BLaER1 (cell line): ENCODE results near the gene SHB.

Source experiments
- H3K27ac ChIP-seq: shearing (Covaris generic); formaldehyde crosslinking; 2 replicates; pipeline ENCODE4 v1.8.1; 2022
- H3K27me3 ChIP-seq: shearing (Covaris generic); formaldehyde crosslinking; 2 replicates; pipeline ENCODE4 v1.8.1; 2022
- H3K36me3 ChIP-seq: shearing (Covaris generic); formaldehyde crosslinking; 2 replicates; pipeline ENCODE4 v1.8.1; 2022
- H3K4me1 ChIP-seq: shearing (Covaris generic); formaldehyde crosslinking; 2 replicates; pipeline ENCODE4 v1.8.1; 2022
- H3K4me2 ChIP-seq: shearing (Covaris generic); formaldehyde crosslinking; 2 replicates; pipeline ENCODE4 v1.8.1; 2022
- H3K4me3 ChIP-seq: shearing (Covaris generic); formaldehyde crosslinking; 2 replicates; pipeline ENCODE4 v1.8.1; 2022
- H3K9ac ChIP-seq: shearing (Covaris generic); formaldehyde crosslinking; 2 replicates; pipeline ENCODE4 v1.8.1; 2022
- H3K9me3 ChIP-seq: shearing (Covaris generic); formaldehyde crosslinking; 2 replicates; pipeline ENCODE4 v1.8.1; 2022
- H4K20me1 ChIP-seq: shearing (Covaris generic); formaldehyde crosslinking; 2 replicates; pipeline ENCODE4 v1.8.1; 2022
- Cebpa-rat ChIP-seq: shearing (Covaris generic); IDR thresholded peaks from 2 replicates; pipeline ENCODE4 v1.8.1; 2022

Gene SHB

DNA sequence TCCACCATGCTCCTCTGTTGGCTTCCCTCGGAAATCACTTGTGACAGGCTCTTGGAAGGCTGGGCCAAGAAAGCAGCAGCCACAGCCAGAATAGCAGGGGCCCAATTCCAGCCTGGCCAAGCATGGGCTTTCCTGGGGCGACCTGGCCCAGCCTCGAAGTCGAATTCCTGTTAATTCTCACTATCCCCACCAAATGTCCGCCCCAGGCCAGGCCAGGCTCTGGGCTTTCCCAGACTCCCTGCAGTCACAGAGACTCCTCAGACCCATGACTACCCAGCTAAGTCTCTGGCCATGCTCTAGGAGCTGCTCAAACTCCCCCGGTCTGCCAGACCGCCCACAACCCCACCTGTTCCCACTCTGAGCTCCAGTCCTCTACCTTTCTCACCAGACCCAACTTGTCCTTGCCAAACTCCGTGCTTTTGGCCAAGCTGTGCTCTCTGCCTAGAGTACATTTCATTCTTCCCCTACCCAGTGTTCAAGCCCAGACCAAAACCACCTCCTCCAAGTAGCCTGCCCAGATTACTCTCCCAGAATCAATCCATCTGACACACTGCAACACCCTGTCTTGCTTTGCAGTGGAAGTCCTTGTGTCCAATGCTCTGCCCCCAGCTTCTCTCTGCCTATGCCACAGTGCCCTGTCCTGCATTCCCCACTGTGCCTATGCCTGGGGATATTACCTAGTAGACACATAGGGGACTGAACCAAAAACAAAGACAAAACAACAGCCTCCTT is 26.2 kb downstream of the SHB start:
- Histone ChIP-seq H3K27ac (no peak overlapping the region), H3K9ac (no peak overlapping the region), H3K36me3 (no peaks in the 10 kb centered on the region), H3K4me3 (no peak overlapping the region), H3K4me2 (no peak overlapping the region), H3K9me3 (no peaks in the 10 kb centered on the region), H3K4me1 (peaks cover 22% of the 10 kb centered on the region), H4K20me1 (no peaks in the 10 kb centered on the region), H3K27me3 (no peaks in the 10 kb centered on the region)
- TF ChIP-seq Cebpa-rat: no peak

DNA sequence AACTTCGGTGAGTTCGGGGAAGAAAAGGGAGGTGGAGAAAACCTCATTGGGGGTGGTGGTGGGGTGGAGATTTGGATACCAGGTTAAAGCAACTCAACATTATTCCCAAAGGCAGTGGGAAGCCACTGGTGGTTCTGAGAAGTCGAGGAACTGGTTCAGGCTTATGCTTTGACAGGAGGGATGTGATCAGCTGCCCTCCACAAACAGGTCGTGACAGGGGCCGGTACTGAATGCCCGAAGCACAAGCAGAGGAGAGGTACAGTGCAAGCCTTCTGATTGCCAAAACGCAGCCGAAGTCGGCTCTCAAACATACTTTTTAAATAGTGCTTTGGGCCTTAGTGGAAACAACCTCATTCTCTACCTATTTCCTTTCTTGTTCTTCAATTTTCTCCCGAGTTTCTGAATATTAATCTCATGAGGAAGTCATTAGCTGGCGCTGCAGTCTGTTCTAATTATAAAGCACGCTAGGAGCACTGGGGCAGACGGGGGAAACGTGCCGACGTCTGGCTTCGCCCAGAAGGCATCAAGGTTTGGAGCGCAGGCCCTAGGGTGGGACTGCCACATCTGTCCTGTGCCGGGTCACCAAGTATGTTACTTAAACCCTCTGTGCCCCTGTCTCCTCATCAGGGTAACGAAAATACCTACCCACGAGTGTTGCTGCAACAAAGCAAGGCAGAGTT is 27.3 kb downstream of the SHB start:
- no peaks in the 10 kb centered on the region for H3K27me3 ChIP-seq
- no peak overlapping the region for H3K27ac ChIP-seq
- TF ChIP-seq Cebpa-rat: no peak
- no peak overlapping the region for H3K4me3 ChIP-seq
- H3K9me3 ChIP-seq: no peaks in the 10 kb centered on the region
- H3K9ac ChIP-seq: no peak overlapping the region
- peaks cover 21% of the 10 kb centered on the region for H3K4me1 ChIP-seq
- no peaks in the 10 kb centered on the region for H3K36me3 ChIP-seq
- H4K20me1 ChIP-seq: no peaks in the 10 kb centered on the region
- no peak overlapping the region for H3K4me2 ChIP-seq

DNA sequence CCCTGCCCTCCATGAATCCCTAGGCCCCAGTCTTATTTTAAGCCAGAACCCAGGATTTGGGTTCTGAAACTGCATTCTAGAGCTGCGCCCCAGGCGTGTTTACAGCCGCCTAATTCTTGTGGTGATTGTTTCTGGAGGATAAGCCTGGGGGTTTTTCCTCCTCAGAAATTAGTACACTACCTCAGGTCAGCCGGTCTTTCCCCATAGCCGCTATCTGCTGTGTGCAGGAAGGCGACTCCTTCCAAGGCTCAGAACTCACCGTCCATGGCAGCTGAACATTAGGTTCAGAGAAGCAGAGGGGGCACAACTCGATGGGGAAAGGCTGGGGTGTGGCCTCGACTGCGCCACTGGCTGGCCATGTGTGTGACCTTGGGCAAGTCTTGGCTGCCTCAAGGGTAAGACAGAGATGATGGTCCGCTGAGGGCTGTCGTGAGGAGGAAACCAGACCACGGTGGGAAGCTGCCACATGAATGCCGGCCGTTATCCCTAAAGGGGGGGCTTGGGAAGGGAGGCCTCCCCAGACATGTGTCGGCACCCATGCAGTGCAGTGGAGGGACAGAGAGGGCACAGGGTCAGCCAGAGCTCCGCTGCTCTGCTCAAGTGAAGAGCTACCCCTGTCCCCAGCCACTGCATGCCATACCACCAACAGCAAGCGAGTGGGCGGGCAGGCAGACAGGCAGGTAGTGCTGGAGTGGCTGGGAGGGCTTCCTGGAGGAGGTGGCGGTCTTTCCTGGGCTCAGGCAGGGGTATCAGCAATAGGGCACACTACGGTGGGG is 28.9 kb downstream of the SHB start:
- Histone ChIP-seq H3K4me2 (no peak overlapping the region), H3K4me1 (peaks cover 21% of the 10 kb centered on the region)

DNA sequence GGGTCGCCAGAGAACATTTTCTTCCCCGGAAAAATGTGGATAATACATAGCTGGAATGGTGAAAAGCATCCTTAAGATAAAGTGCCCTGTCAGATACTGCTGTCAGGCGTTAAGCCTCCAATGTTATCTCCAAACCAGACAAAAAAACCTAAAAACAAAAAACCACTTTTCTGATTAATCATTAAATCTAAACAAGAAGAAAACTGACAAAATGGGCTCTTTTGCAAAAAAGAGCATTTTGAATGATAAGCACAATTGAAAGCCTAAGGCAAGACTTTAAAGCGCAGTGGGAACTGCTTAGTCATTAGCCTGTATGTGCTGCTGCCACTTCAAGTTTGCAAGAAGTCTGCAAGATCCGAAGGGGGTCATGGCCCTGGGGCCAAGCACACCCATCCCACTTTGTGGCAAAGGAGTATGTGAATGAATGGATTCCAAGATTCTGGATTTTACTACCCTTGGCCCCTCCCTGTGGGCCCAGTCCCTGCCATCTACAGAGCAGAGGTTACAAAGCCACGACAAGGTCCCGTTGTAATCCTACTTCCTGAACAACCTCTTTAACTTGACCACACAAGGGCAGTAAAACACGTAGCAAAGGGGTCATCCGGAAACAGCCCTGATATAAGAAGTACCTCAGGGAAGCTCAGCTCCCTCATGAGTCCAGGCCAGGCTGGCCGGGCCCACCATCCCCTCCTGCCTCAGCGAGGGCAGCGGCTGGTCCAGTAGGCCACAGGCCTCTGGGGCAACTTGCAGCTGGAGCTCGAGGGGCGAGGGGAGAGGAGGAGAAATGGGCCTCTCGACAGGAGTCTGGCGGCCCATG is 29.7 kb downstream of the SHB start:
- H3K36me3 ChIP-seq: no peaks in the 10 kb centered on the region
- no peaks in the 10 kb centered on the region for H4K20me1 ChIP-seq
- H3K4me3 ChIP-seq: no peak overlapping the region
- TF ChIP-seq Cebpa-rat: no peak
- no peak overlapping the region for H3K9ac ChIP-seq
- H3K27ac ChIP-seq: 0 out of 2 replicates have a peak overlapping the region, but pooled peaks have one; percentile 13
- H3K27me3 ChIP-seq: no peaks in the 10 kb centered on the region
- no peak overlapping the region for H3K4me2 ChIP-seq
- peaks cover 21% of the 10 kb centered on the region for H3K4me1 ChIP-seq
- H3K9me3 ChIP-seq: no peaks in the 10 kb centered on the region

More for the DNA sequence above, 28.9 kb downstream of the SHB start:
- Histone ChIP-seq H3K27me3 (no peaks in the 10 kb centered on the region), H3K4me3 (no peak overlapping the region), H3K27ac (no peak overlapping the region), H3K9me3 (no peaks in the 10 kb centered on the region), H3K36me3 (no peaks in the 10 kb centered on the region), H3K9ac (no peak overlapping the region), H4K20me1 (no peaks in the 10 kb centered on the region)
- no peak for TF ChIP-seq Cebpa-rat

DNA sequence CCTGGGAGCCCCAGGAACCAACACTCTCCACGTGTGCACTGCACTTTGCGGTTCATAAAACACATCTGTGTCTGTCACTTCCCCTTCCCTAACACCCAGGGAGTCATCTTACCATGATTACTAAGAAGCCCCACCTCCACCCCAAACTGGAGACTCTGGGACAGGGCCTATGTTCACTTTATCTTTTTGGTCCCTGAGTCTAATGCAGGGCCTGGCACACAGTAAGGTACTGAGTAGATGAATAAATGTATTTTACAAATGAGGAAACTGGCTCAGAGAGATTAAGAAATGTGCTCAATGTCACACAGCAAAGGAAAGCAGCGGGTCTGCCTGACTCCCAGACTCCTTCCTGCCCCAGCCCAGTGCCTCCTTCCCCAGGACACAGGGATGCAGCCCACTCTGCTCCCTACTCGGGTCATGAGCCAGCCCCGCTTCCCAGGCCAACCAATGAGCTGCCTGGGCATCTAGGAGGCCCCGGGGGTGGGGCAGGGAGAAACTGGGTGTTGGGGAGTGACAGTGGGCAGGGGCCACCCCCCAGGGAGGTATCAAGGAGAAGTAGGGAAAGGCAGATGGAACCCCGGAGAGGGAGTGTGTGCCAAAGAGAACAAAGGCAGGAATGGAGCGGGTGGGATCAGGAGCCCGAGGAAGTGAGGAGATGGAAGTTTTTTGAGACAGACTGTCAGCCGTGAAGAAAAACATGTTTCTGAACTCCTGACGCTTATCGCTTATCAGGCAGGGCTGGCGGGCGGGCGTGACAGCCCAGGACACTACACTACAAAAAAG is 30.5 kb downstream of the SHB start:
- Histone ChIP-seq H3K9me3 (no peaks in the 10 kb centered on the region), H3K27me3 (no peaks in the 10 kb centered on the region), H4K20me1 (no peaks in the 10 kb centered on the region), H3K4me1 (peaks cover 21% of the 10 kb centered on the region), H3K4me3 (no peak overlapping the region), H3K4me2 (peak overlapping the region; percentile 34), H3K27ac (no peak overlapping the region), H3K36me3 (no peaks in the 10 kb centered on the region), H3K9ac (no peak overlapping the region)
- no peak for TF ChIP-seq Cebpa-rat

DNA sequence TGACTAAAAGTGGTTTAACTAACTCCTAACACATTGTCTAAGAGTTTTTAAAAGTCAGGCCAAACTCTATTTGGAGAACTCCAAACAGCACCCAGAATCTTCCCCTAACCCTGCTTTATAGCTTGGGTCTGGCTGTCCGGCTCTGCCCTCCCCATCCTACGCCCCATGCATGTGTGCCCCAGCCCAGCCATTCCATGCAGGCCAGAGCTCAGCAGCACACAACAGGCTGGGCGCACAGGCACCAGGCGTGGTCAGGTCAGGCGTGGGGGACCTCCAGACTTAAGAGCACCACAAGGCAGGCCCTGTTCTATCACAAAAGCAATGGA is 31.1 kb downstream of the SHB start:
- Histone ChIP-seq H3K4me1 (peaks cover 21% of the 10 kb centered on the region), H3K4me2 (peak overlapping the region; percentile 34), H3K36me3 (no peaks in the 10 kb centered on the region), H3K9ac (no peak overlapping the region), H3K4me3 (no peak overlapping the region), H3K27me3 (no peaks in the 10 kb centered on the region), H3K9me3 (no peaks in the 10 kb centered on the region), H4K20me1 (no peaks in the 10 kb centered on the region), H3K27ac (no peak overlapping the region)
- no peak for TF ChIP-seq Cebpa-rat

DNA sequence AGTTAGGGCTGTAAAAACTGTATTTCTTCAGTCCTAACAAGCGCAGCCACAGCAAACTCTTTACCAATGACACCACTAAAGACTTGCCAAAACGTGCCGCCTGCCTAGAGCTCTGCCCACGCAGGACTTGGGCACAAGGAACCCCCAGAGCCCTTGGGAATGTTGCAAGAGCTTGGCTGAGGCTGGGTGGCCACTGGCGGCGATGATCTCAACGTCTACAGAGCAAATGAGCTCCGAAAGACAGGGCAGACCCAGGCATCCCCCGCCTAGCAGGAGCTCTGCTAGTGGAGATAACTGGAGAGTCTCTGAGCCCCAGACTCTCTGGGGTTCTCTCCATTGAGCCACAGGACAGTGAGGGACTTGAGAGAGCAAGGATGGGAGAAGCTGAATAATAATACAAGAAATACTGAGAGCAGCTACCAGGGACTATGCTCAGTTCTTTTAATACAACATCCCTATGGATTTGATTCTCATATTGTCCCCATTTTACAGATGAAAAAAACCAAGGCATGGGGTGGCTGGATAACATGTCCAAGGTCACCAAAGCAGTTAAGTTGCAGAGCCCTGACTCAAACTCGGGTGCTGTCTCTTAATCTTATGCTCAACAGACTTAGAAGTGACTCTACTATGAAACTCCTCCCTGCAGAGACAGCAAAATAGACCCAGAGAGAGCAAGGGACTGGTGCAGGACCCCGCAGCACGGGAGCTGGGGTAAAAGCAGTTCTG is 32.5 kb downstream of the SHB start:
- no peaks in the 10 kb centered on the region for H3K36me3 ChIP-seq
- H3K4me1 ChIP-seq: peaks cover 30% of the 10 kb centered on the region
- H3K9me3 ChIP-seq: no peaks in the 10 kb centered on the region
- no peak for TF ChIP-seq Cebpa-rat
- H3K9ac ChIP-seq: no peak overlapping the region
- H3K4me2 ChIP-seq: no peak overlapping the region
- no peak overlapping the region for H3K27ac ChIP-seq
- no peaks in the 10 kb centered on the region for H4K20me1 ChIP-seq
- H3K27me3 ChIP-seq: no peaks in the 10 kb centered on the region
- no peak overlapping the region for H3K4me3 ChIP-seq

DNA sequence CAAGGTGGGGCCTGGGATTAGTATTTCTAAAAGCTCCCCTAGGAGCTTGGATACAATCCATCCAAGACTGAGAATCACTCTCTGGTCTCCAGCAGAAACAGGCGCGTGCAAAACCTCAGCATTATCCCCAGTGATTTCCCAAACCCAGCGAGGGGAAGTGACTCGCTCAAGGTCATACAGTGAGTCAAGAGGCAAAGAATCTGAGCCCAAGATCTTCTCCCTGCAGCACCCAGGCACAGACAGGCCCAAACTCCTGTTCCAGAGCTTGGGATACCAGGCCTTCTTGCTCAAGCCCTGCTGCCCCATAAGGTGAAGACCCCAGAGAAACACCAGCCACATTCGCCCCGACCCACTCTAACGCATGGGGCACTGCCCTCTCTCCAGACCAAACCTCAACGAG is 33.2 kb downstream of the SHB start:
- H3K36me3 ChIP-seq: no peaks in the 10 kb centered on the region
- H3K9ac ChIP-seq: no peak overlapping the region
- no peaks in the 10 kb centered on the region for H4K20me1 ChIP-seq
- H3K4me1 ChIP-seq: peaks cover 30% of the 10 kb centered on the region
- no peak overlapping the region for H3K4me3 ChIP-seq
- no peaks in the 10 kb centered on the region for H3K27me3 ChIP-seq
- H3K9me3 ChIP-seq: no peaks in the 10 kb centered on the region
- H3K4me2 ChIP-seq: no peak overlapping the region
- TF ChIP-seq Cebpa-rat: no peak
- no peak overlapping the region for H3K27ac ChIP-seq
